H1 (cell line): ENCODE measurements around the gene TENT4B. TPM values are rescaled to one million over a fixed set of nuclear protein-coding genes. Genes with fewer than 3 reads are reported as not detected.

Experiments
- CTCF ChIA-PET: fragments of 300-600 bp; sonication (Branson Sonifier 250); formaldehyde crosslinking; loops from one replicate; lab custom pipeline; 2021; ENCODE audit not compliant: partially characterized antibody; lab: Charles Lee
- POLR2A ChIA-PET: fragments of 300-600 bp; sonication (Branson Sonifier 250); formaldehyde crosslinking; loops from one replicate; lab custom pipeline; 2021; ENCODE audit warnings: inconsistent platforms; ENCODE audit not compliant: partially characterized antibody; lab: Charles Lee
- DNase-seq, 2 experiments: peaks; one replicate each; pipeline versions ENCODE4 v3.0.0 to v3.0.0-alpha.2; 2010 to 2022; ENCODE audit warnings: low spot score in 2 of 2, low read depth in 1 of 2, mixed read lengths in 1 of 2
- FAIRE-seq: peaks from 2 replicates; lab custom pipeline; 2011; peaks lifted over from hg19 to GRCh38; lab: Jason Lieb, UNC
- H2AFZ ChIP-seq: 2 replicates; pipeline ENCODE4 v1.8.1; 2012; ENCODE audit warnings: low read length, inconsistent platforms
- H2AK5ac ChIP-seq: 2 replicates; pipeline ENCODE4 v1.6.1; 2013; ENCODE audit warnings: low read depth, low read length
- H2BK120ac ChIP-seq: replicated peaks from 2 replicates; pipeline ENCODE3; 2013; ENCODE audit warnings: low read depth, low read length, inconsistent platforms
- H2BK12ac ChIP-seq: 2 replicates; pipeline ENCODE4 v1.6.1; 2013; ENCODE audit warnings: low read depth, low read length
- H2BK15ac ChIP-seq: 2 replicates; pipeline ENCODE4 v1.6.1; 2013; ENCODE audit warnings: low read length
- H2BK20ac ChIP-seq: 2 replicates; pipeline ENCODE4 v1.6.1; 2013; ENCODE audit warnings: low read length
- H2BK5ac ChIP-seq: 2 replicates; pipeline ENCODE4 v1.6.1; 2013; ENCODE audit warnings: low read depth, low read length
- H3K14ac ChIP-seq: 2 replicates; pipeline ENCODE4 v1.6.1; 2013; ENCODE audit warnings: inconsistent platforms; ENCODE audit not compliant: insufficient read length
- H3K18ac ChIP-seq: 2 replicates; pipeline ENCODE4 v1.6.1; 2013; ENCODE audit warnings: low read length; ENCODE audit errors: extremely low read depth
- H3K23ac ChIP-seq: 2 replicates; pipeline ENCODE4 v1.6.1; 2013; ENCODE audit warnings: inconsistent platforms; ENCODE audit not compliant: insufficient read length
- H3K23me2 ChIP-seq: 2 replicates; pipeline ENCODE4 v1.6.1; 2013; ENCODE audit warnings: low read depth, low read length
- H3K27ac ChIP-seq: 2 replicates; pipeline ENCODE4 v1.6.1; 2011; ENCODE audit warnings: low read depth, low read length, inconsistent platforms
- H3K27me3 ChIP-seq, 4 experiments: replicated peaks in 1 of 4; 1 replicate in 1 of 4; 2 replicates in 3 of 4; pipeline versions ENCODE4 v1.6.1 to v1.8.1; 2011 to 2013; ENCODE audit warnings: low read length in 3 of 4, mild to moderate bottlenecking in 3 of 4, inconsistent platforms in 2 of 4, mixed read lengths in 2 of 4, moderate library complexity in 1 of 4; ENCODE audit not compliant: control insufficient read depth in 3 of 4, insufficient read depth in 3 of 4; ENCODE audit errors: extremely low read depth in 1 of 4
- H3K36me3 ChIP-seq, 4 experiments: 2 replicates each; pipeline versions ENCODE4 v1.6.1 to v1.8.1; 2011 to 2013; ENCODE audit warnings: mild to moderate bottlenecking in 4 of 4, low read length in 3 of 4, moderate library complexity in 2 of 4, control low read depth in 1 of 4, inconsistent platforms in 1 of 4; ENCODE audit not compliant: insufficient read depth in 4 of 4, control insufficient read depth in 2 of 4
- H3K4ac ChIP-seq: replicated peaks from 2 replicates; pipeline ENCODE3; 2013; ENCODE audit warnings: low read length, low read depth, mixed read lengths, inconsistent platforms; ENCODE audit not compliant: insufficient read length
- H3K4me1 ChIP-seq, 4 experiments: replicated peaks in 1 of 4; 1 replicate in 1 of 4; 2 replicates in 3 of 4; pipeline versions ENCODE4 v1.6.1 to v1.8.1; 2011 to 2013; ENCODE audit warnings: low read length in 3 of 4, inconsistent platforms in 2 of 4, mixed read lengths in 1 of 4; ENCODE audit not compliant: insufficient read depth in 4 of 4, control insufficient read depth in 3 of 4
- H3K4me2 ChIP-seq, 2 experiments: 2 replicates each; pipeline versions ENCODE4 v1.6.1 to v1.8.1; 2011 to 2013; ENCODE audit warnings: low read depth in 2 of 2, low read length in 2 of 2, control low read depth in 1 of 2, inconsistent platforms in 1 of 2, mild to moderate bottlenecking in 1 of 2; ENCODE audit not compliant: insufficient read depth in 1 of 2
- H3K4me3 ChIP-seq, 4 experiments: fragments of 200-600, 300-600 bp in 1 of 4; sonication (generic), shearing (Covaris generic), sonication (Bioruptor Twin) in 1 of 4; 2 replicates each; pipeline versions ENCODE4 v1.5.1 to v1.8.1; 2011 to 2016; ENCODE audit warnings: low read length in 4 of 4, low read depth in 3 of 4, control low read depth in 2 of 4, inconsistent platforms in 2 of 4, mild to moderate bottlenecking in 2 of 4, mixed read lengths in 1 of 4, moderate library complexity in 1 of 4; ENCODE audit not compliant: insufficient read depth in 2 of 4; ENCODE audit errors: extremely low read depth in 1 of 4
- H3K56ac ChIP-seq: replicated peaks from 2 replicates; pipeline ENCODE3; 2013; ENCODE audit warnings: low read depth, mild to moderate bottlenecking, mixed read lengths, low read length, inconsistent platforms; ENCODE audit not compliant: insufficient read length
- H3K79me1 ChIP-seq: 2 replicates; pipeline ENCODE4 v1.6.1; 2013; ENCODE audit warnings: low read depth, low read length, control low read depth
- H3K79me2 ChIP-seq, 2 experiments: 2 replicates each; pipeline versions ENCODE4 v1.6.1 to v1.8.1; 2012 to 2013; ENCODE audit warnings: low read length in 2 of 2, mild to moderate bottlenecking in 2 of 2, inconsistent platforms in 1 of 2; ENCODE audit not compliant: insufficient read depth in 2 of 2, control insufficient read depth in 1 of 2
- H3K9ac ChIP-seq, 4 experiments: replicated peaks in 1 of 4; 1 replicate in 1 of 4; 2 replicates in 3 of 4; pipeline versions ENCODE4 v1.6.1 to v1.8.1; 2011 to 2013; ENCODE audit warnings: low read depth in 3 of 4, low read length in 3 of 4, control low read depth in 2 of 4, mild to moderate bottlenecking in 2 of 4, moderate library complexity in 2 of 4, inconsistent platforms in 1 of 4; ENCODE audit errors: extremely low read depth in 1 of 4
- H3K9me3 ChIP-seq, 2 experiments: 2 replicates each; pipeline versions ENCODE4 v1.6.1 to v1.8.1; 2012 to 2013; ENCODE audit warnings: mild to moderate bottlenecking in 2 of 2, moderate library complexity in 2 of 2, control low read depth in 1 of 2, inconsistent platforms in 1 of 2, low read depth in 1 of 2, low read length in 1 of 2, mixed read lengths in 1 of 2; ENCODE audit not compliant: insufficient read depth in 2 of 2
- H4K20me1 ChIP-seq, 2 experiments: replicated peaks in 1 of 2; 2 replicates each; pipeline versions ENCODE3 to v1.8.1; 2011 to 2013; ENCODE audit warnings: inconsistent platforms in 2 of 2, low read length in 2 of 2, mild to moderate bottlenecking in 1 of 2; ENCODE audit not compliant: insufficient read depth in 2 of 2, control insufficient read depth in 1 of 2
- H4K5ac ChIP-seq: 2 replicates; pipeline ENCODE4 v1.6.1; 2013; ENCODE audit warnings: low read length, low read depth, mixed read lengths, inconsistent platforms; ENCODE audit not compliant: insufficient read length
- H4K8ac ChIP-seq: 2 replicates; pipeline ENCODE4 v1.8.0; 2013; ENCODE audit warnings: mild to moderate bottlenecking, moderate library complexity, low read length, inconsistent platforms; ENCODE audit not compliant: insufficient read depth; ENCODE audit errors: extremely low read depth
- H4K91ac ChIP-seq: replicated peaks from 2 replicates; pipeline ENCODE3; 2013; ENCODE audit warnings: low read length, mixed read lengths, inconsistent platforms; ENCODE audit not compliant: insufficient read length
- ATF2 ChIP-seq: IDR thresholded peaks from 2 replicates; pipeline ENCODE4 v1.6.1; 2012; ENCODE audit warnings: low read length, inconsistent platforms
- CTCF ChIP-seq, 3 experiments: IDR thresholded peaks; 1 replicate in 2 of 3; 2 replicates in 1 of 3; pipeline versions ENCODE4 v1.5.1 to v1.6.1; 2011; ENCODE audit warnings: low read length in 3 of 3, mild to moderate bottlenecking in 3 of 3, inconsistent platforms in 2 of 3, low read depth in 1 of 3, moderate library complexity in 1 of 3; ENCODE audit not compliant: insufficient read depth in 1 of 3; ENCODE audit errors: control extremely low read depth in 1 of 3
- HDAC6 ChIP-seq: IDR thresholded peaks from one replicate; pipeline ENCODE4 v1.7.1; 2012; ENCODE audit warnings: low read depth, mild to moderate bottlenecking, inconsistent platforms, low read length, moderate library complexity
- SIRT6 ChIP-seq: IDR thresholded peaks from one replicate; pipeline ENCODE4 v1.7.1; 2012; ENCODE audit warnings: low read length, inconsistent platforms
- SIX5 ChIP-seq: IDR thresholded peaks from 2 replicates; pipeline ENCODE4 v1.6.1; 2011; ENCODE audit warnings: mild to moderate bottlenecking, low read depth, low read length
- SP4 ChIP-seq: IDR thresholded peaks from 2 replicates; pipeline ENCODE4 v1.6.1; 2012; ENCODE audit warnings: low read length, inconsistent platforms
- SRF ChIP-seq: IDR thresholded peaks from 2 replicates; pipeline ENCODE4 v1.6.1; 2011; ENCODE audit warnings: mild to moderate bottlenecking, low read depth, low read length, moderate library complexity
- WGBS, 2 experiments: shearing (Covaris generic) in 1 of 2; methylation state at CpG; one replicate each; pipeline versions ENCODE4 v1.1.6 to v1.1.7; 2013 to 2015; ENCODE audit warnings: low lambda C conversion rate in 2 of 2, mixed read lengths in 2 of 2, inconsistent platforms in 1 of 2, low coverage in 1 of 2, missing lambda C conversion rate in 1 of 2; ENCODE audit not compliant: insufficient replicate concordance in 2 of 2, insufficient coverage in 1 of 2, insufficient read length in 1 of 2; ENCODE audit errors: extremely low coverage in 1 of 2, missing lambda C conversion rate in 1 of 2; 5-methylcytosine and 5-hydroxymethylcytosine counted together
- polyA plus RNA-seq, 7 experiments: library from polyadenylated mRNA; depleted of rRNA in 3 of 7; stranded (reverse) in 5 of 7; unstranded in 2 of 7; fragments of >200 nt in 5 of 7; fragments of 200-250 nt in 2 of 7; gene quantifications; 1 replicate in 5 of 7; 2 replicates in 1 of 7; 4 replicates in 1 of 7; pipeline versions ENCODE4 v1.2.1 to v1.2.3, GENCODE V29; 2011 to 2013; ENCODE audit warnings: missing spikeins in 2 of 7, mixed read lengths in 2 of 7
- total RNA-seq: library from RNA; stranded (reverse); fragmentation: NEBNext Ultra II Directional; extraction: Animal tissue kit (Norgen Biotek cat#: 25700); gene quantifications from 2 replicates; pipeline ENCODE4 v1.2.1, GENCODE V29; 2021

The TENT4B gene
- total and polyA plus RNA-seq, 2 of the 8 experiments (the other 6 are each of a cell fraction or from before 2014, with no cell fraction given), result 4.2 to 15.7 TPM

GRCh38 chr16:50114357-50115129, 38.6 kb upstream of the TENT4B start:
- no peak overlapping the region for H2AK5ac ChIP-seq
- peak overlapping the region; percentile 95; the same call in 1 of the 2 replicates for H2AFZ ChIP-seq
- no peak overlapping the region for H3K18ac ChIP-seq
- no peaks in the 10 kb centered on the region for H3K79me1 ChIP-seq
- no peak overlapping the region for H3K9ac ChIP-seq
- no peaks in the 10 kb centered on the region for H3K36me3 ChIP-seq
- no peak overlapping the region for H3K27ac ChIP-seq
- no peak overlapping the region for H4K91ac ChIP-seq
- H3K4me3 ChIP-seq, result no peak overlapping the region
- CTCF ChIA-PET, result interaction anchor here (1.3 kb wide), 1 partner anchor 96 kb away, joined by 6 read pairs; no protein-coding TSS in a partner anchor
- 0 out of 2 replicates have a peak, but pooled peaks cover 2% of the 10 kb centered on the region for H3K23me2 ChIP-seq
- H2BK12ac ChIP-seq, result 0 out of 2 replicates have a peak overlapping the region, but pooled peaks have one; percentile 50
- no peak overlapping the region for H3K56ac ChIP-seq
- no peak overlapping the region for H2BK120ac ChIP-seq
- no peak for FAIRE-seq
- no peak overlapping the region for H3K23ac ChIP-seq
- no peak overlapping the region for H2BK5ac ChIP-seq
- H3K14ac ChIP-seq, result no peak overlapping the region
- POLR2A ChIA-PET, result no interaction called here
- H3K4ac ChIP-seq, result no peak overlapping the region
- H3K79me2 ChIP-seq, result no peaks in the 10 kb centered on the region
- H3K9me3 ChIP-seq, result no peaks in the 10 kb centered on the region
- WGBS, 2 experiments, result 80% methylated on average over 8 of the region's 8 CpGs; no CpG with 5 or more reads in 1 of the 2 experiments
- H4K5ac ChIP-seq, result no peak overlapping the region
- no peak overlapping the region for H2BK15ac ChIP-seq
- 0 out of 7 replicates have a peak, but pooled peaks cover 0 to 7% (median 1%) of the 10 kb centered on the region in 4 experiments for H3K4me1 ChIP-seq
- H4K20me1 ChIP-seq, result no peaks in the 10 kb centered on the region
- H2BK20ac ChIP-seq, result no peak overlapping the region
- no peaks in the 10 kb centered on the region for H3K27me3 ChIP-seq
- no peak for DNase-seq
- H3K4me2 ChIP-seq, result no peak overlapping the region
- H4K8ac ChIP-seq, result no peak overlapping the region
- TF ChIP-seq SRF (no peak), ATF2 (no peak), SIX5 (no peak), HDAC6 (no peak), SP4 (no peak), SIRT6 (no peak), CTCF (IDR thresholded peaks at IDR 0.05; ENCODE audit: control extremely low read depth in 1 of 3, insufficient read depth in 1 of 3, low read depth in 1 of 3, low read length in 3 of 3) (no peak)
